Ascending aorta (tissue), 2 donors: ENCODE data around the gene SAFB2. TPM values are rescaled to one million over a fixed set of nuclear protein-coding genes. Genes with fewer than 3 reads are reported as not detected.

Experiments
- DNase-seq, 2 donors: peaks; one replicate each; pipeline ENCODE4 v3.0.0-alpha.2; 2019; ENCODE audit warnings: low spot score in 2 of 2
- H3K27ac ChIP-seq, 2 donors: fragments of 200-600 bp; sonication (generic); one replicate each; pipeline ENCODE4 v1.5.1; 2016 to 2017; ENCODE audit warnings: mild to moderate bottlenecking in 1 of 2
- H3K27me3 ChIP-seq: fragments of 200-600 bp; sonication (generic); one replicate; pipeline ENCODE4 v1.5.1; 2017
- H3K36me3 ChIP-seq, 2 donors: fragments of 200-600 bp; sonication (generic); one replicate each; pipeline ENCODE4 v1.5.1; 2016
- H3K4me1 ChIP-seq, 2 donors: fragments of 200-600 bp; sonication (generic); one replicate each; pipeline ENCODE4 v1.5.1; 2016 to 2017; ENCODE audit warnings: mild to moderate bottlenecking in 1 of 2
- H3K4me3 ChIP-seq, 2 donors: fragments of 200-600 bp; sonication (generic); one replicate each; pipeline ENCODE4 v1.5.1; 2016 to 2017; ENCODE audit warnings: mild to moderate bottlenecking in 1 of 2
- H3K9me3 ChIP-seq, 2 donors: fragments of 200-600 bp; sonication (generic); one replicate each; pipeline ENCODE4 v1.5.1; 2016
- intact Hi-C: fragments of 100-400 bp; cut with DNase I; formaldehyde crosslinking; loops from one replicate; pipeline ENCODE4 v1.15.1; 2023
- total RNA-seq: library from RNA; depleted of rRNA; stranded (reverse); fragments of >200 nt; gene quantifications from one replicate; pipeline ENCODE4 v1.1.0, GENCODE V29; 2016
- TF ChIP-seq, protein P1 (sequence below), 3 experiments: fragments of 200-600 bp in 2 of 3; fragments of 450-650 bp in 1 of 3; sonication (generic) in 2 of 3; IDR thresholded peaks; one replicate each; pipeline ENCODE4 v1.5.1; 2016 to 2019; ENCODE audit warnings: antibody characterized with exemption in 3 of 3, mild to moderate bottlenecking in 1 of 3, moderate library complexity in 1 of 3

The SAFB2 gene
- total RNA-seq, 1 donor from 2014 or later = 10.7 TPM

- TF ChIP-seq, protein P1, sequence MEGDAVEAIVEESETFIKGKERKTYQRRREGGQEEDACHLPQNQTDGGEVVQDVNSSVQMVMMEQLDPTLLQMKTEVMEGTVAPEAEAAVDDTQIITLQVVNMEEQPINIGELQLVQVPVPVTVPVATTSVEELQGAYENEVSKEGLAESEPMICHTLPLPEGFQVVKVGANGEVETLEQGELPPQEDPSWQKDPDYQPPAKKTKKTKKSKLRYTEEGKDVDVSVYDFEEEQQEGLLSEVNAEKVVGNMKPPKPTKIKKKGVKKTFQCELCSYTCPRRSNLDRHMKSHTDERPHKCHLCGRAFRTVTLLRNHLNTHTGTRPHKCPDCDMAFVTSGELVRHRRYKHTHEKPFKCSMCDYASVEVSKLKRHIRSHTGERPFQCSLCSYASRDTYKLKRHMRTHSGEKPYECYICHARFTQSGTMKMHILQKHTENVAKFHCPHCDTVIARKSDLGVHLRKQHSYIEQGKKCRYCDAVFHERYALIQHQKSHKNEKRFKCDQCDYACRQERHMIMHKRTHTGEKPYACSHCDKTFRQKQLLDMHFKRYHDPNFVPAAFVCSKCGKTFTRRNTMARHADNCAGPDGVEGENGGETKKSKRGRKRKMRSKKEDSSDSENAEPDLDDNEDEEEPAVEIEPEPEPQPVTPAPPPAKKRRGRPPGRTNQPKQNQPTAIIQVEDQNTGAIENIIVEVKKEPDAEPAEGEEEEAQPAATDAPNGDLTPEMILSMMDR (IDR thresholded peaks at IDR 0.05) = no peak
- Histone ChIP-seq H3K27me3 (no peaks in the 10 kb centered on the region), H3K27ac (no peak overlapping the region), H3K36me3 (peaks cover 54 to 70% of the 10 kb centered on the region in 2 donors), H3K9me3 (no peaks in the 10 kb centered on the region), H3K4me1 (peaks cover 0 to 12% of the 10 kb centered on the region in 2 donors), H3K4me3 (no peak overlapping the region)
- DNase-seq = no peak
- intact Hi-C loops = no loop called here
Measured at GRCh38 chr19:5587071-5587455, 35.5 kb downstream of the SAFB2 start.

- Histone ChIP-seq H3K9me3 (no peaks in the 10 kb centered on the region), H3K4me3 (no peak overlapping the region), H3K27me3 (no peaks in the 10 kb centered on the region), H3K4me1 (peaks cover 0 to 12% of the 10 kb centered on the region in 2 donors), H3K36me3 (peaks cover 49 to 70% of the 10 kb centered on the region in 2 donors), H3K27ac (peak overlapping the region; percentile 40 to 49)
- TF ChIP-seq, protein P1 (IDR thresholded peaks at IDR 0.05) = no peak
- no peak for DNase-seq
- intact Hi-C loops = no loop called here
Measured at GRCh38 chr19:5586300-5587070, 36.1 kb downstream of the SAFB2 start.

GRCh38 chr19:5585461-5586299 is 36.9 kb downstream of the SAFB2 start:
- intact Hi-C loops = no loop called here
- DNase-seq = no peak
- H3K9me3 ChIP-seq = no peaks in the 10 kb centered on the region
- TF ChIP-seq, protein P1 (IDR thresholded peaks at IDR 0.05) = peak in 1 of 3 experiments; percentile 3
- no peaks in the 10 kb centered on the region for H3K27me3 ChIP-seq
- H3K27ac ChIP-seq = peak overlapping the region; percentile 40 to 49
- H3K36me3 ChIP-seq = peaks cover 41 to 65% of the 10 kb centered on the region in 2 donors
- H3K4me3 ChIP-seq = no peak overlapping the region
- peaks cover 0 to 12% of the 10 kb centered on the region in 2 donors for H3K4me1 ChIP-seq

DNA sequence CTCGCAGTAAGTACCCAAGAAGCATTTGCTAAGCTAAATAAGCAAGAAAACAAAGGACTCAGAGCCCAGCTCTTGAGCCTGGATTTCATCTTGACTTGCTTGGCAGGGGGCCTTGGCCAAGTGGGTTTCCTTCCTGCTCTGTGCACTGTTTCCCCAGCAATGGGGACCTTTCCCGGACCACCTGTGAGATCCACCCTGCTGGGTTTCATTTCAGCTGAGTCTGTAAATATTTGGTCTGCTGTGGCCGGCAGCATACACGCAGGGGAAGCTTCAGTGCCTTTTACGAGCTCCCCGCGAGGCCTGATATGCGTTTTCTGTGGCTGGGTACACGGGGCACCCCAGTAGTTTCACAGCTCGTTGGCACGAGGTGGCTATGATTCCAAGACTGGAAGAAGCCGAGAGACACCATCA is 42.4 kb downstream of the SAFB2 start:
- H3K27ac ChIP-seq = no peak overlapping the region
- TF ChIP-seq, protein P1 (IDR thresholded peaks at IDR 0.05) = no peak
- DNase-seq = no peak
- H3K27me3 ChIP-seq = no peaks in the 10 kb centered on the region
- intact Hi-C loops = no loop called here
- no peaks in the 10 kb centered on the region for H3K4me1 ChIP-seq
- H3K9me3 ChIP-seq = no peaks in the 10 kb centered on the region
- peaks cover 5 to 22% of the 10 kb centered on the region in 2 donors for H3K36me3 ChIP-seq
- no peak overlapping the region for H3K4me3 ChIP-seq

GRCh38 chr19:5579697-5580096 is 42.9 kb downstream of the SAFB2 start:
- no peaks in the 10 kb centered on the region for H3K4me1 ChIP-seq
- intact Hi-C loops = no loop called here
- no peaks in the 10 kb centered on the region for H3K27me3 ChIP-seq
- peaks cover 5 to 22% of the 10 kb centered on the region in 2 donors for H3K36me3 ChIP-seq
- no peak for DNase-seq
- H3K4me3 ChIP-seq = no peak overlapping the region
- H3K27ac ChIP-seq = no peak overlapping the region
- no peaks in the 10 kb centered on the region for H3K9me3 ChIP-seq
- TF ChIP-seq, protein P1 (IDR thresholded peaks at IDR 0.05) = no peak
